MCF 10A (cell line): ENCODE measurements around the gene SGCD. TPM values are rescaled to one million over a fixed set of nuclear protein-coding genes. Genes with fewer than 3 reads are reported as not detected.

Source experiments
- BruUV-seq: library from RNA; stranded (reverse); fragments of 400-500 nt; replicated peaks from 2 replicates; lab custom pipeline; 2021; lab: Mats Ljungman, UMichigan
- CTCF ChIA-PET: fragments of 300-600 bp; sonication (Branson Sonifier 250); formaldehyde crosslinking; extraction: SDS; loops from one replicate; lab custom pipeline; 2021; ENCODE audit warnings: antibody characterized with exemption, inconsistent platforms; lab: Yijun Ruan, JAX
- POLR2A ChIA-PET: fragments of 300-600, 350-650 bp; sonication (Branson Sonifier 250); formaldehyde crosslinking; extraction: SDS; loops from one replicate; lab custom pipeline; 2020; ENCODE audit warnings: antibody characterized with exemption, inconsistent platforms; lab: Yijun Ruan, JAX
- DNase-seq: peaks from one replicate; pipeline ENCODE4 v3.0.0-alpha.2; 2018; ENCODE audit not compliant: unreplicated experiment
- H3K27ac Mint-ChIP-seq: one replicate; pipeline ENCODE4 v1.8.0; 2022; ENCODE audit warnings: mild to moderate bottlenecking, low read depth, mixed read lengths; ENCODE audit not compliant: unreplicated experiment
- H3K27me3 Mint-ChIP-seq: one replicate; pipeline ENCODE4 v1.8.0; 2022; ENCODE audit warnings: mixed read lengths; ENCODE audit not compliant: insufficient read depth, unreplicated experiment
- H3K36me3 Mint-ChIP-seq: one replicate; pipeline ENCODE4 v1.8.0; 2022; ENCODE audit warnings: mild to moderate bottlenecking, moderate library complexity, mixed read lengths; ENCODE audit not compliant: insufficient read depth, unreplicated experiment
- H3K4me1 Mint-ChIP-seq: one replicate; pipeline ENCODE4 v1.8.0; 2022; ENCODE audit warnings: mixed read lengths; ENCODE audit not compliant: insufficient read depth, unreplicated experiment
- H3K4me3 Mint-ChIP-seq: one replicate; pipeline ENCODE4 v1.8.0; 2022; ENCODE audit warnings: mild to moderate bottlenecking, moderate library complexity, mixed read lengths; ENCODE audit not compliant: unreplicated experiment
- H3K9me3 Mint-ChIP-seq: one replicate; pipeline ENCODE4 v1.8.0; 2022; ENCODE audit warnings: mixed read lengths; ENCODE audit not compliant: unreplicated experiment
- CTCF ChIP-seq: fragments of 200-600 bp; IDR thresholded peaks from one replicate; pipeline ENCODE4 v1.8.0; 2022; ENCODE audit warnings: antibody characterized with exemption, mild to moderate bottlenecking; ENCODE audit not compliant: unreplicated experiment
- intact Hi-C: fragments of 100-400 bp; cut with micrococcal nuclease; formaldehyde crosslinking; loops from 2 replicates; pipeline ENCODE4 v1.14.1; 2022
- total RNA-seq: library from RNA; stranded (reverse); gene quantifications from 2 replicates; pipeline ENCODE4 v1.2.3, GENCODE V29; 2022

SGCD gene
- total RNA-seq, 1 experiment from 2014 or later = 0.14 TPM

DNA sequence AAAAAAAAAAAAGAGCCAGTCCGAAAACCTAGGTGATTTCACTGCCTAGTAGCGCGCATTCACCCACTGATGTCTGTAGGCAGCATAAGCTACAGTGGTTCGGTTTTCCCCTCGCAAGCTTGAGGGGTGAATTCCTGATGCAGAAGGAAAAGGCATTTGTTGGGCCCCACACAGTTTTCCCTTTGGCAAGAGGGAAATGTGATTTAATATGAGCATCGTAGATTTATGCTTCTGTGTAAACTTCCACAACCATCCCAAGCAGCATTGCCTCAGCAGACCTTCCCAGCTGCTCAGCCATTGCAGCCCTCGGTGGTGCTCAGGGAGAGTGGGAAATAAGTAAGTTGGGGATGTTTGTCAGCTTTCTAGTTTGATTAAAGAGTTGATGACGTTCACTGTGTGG lies 291.6 kb downstream of the SGCD start:
- ChIA-PET CTCF (interaction anchor here (0.6 kb wide), 1 partner anchor 18 kb away, joined by 3 read pairs; no protein-coding TSS in a partner anchor), POLR2A (interaction anchor here (0.5 kb wide), 1 partner anchor 157 kb away, joined by 3 read pairs; no protein-coding TSS in a partner anchor)
- Mint-ChIP-seq H3K27ac (no peak overlapping the region), H3K4me1 (no peaks in the 10 kb centered on the region), H3K36me3 (no peaks in the 10 kb centered on the region), H3K4me3 (no peak overlapping the region), H3K27me3 (no peaks in the 10 kb centered on the region), H3K9me3 (no peaks in the 10 kb centered on the region)
- no TSS peak for BruUV-seq
- intact Hi-C loops = no loop called here
- TF ChIP-seq CTCF = no peak
- DNase-seq = no peak

- TF ChIP-seq CTCF = no peak
- POLR2A ChIA-PET = no interaction called here
These were observed 294.8 kb downstream of the SGCD start for GRCh38 chr5:156621719-156622118.

GRCh38 chr5:156623381-156624040 lies 296.5 kb downstream of the SGCD start:
- no TSS peak for BruUV-seq
- H3K27ac Mint-ChIP-seq = no peak overlapping the region
- no peaks in the 10 kb centered on the region for H3K36me3 Mint-ChIP-seq
- intact Hi-C loops = no loop called here
- TF ChIP-seq CTCF = no peak
- H3K9me3 Mint-ChIP-seq = no peaks in the 10 kb centered on the region
- no peaks in the 10 kb centered on the region for H3K27me3 Mint-ChIP-seq
- no peaks in the 10 kb centered on the region for H3K4me1 Mint-ChIP-seq
- ChIA-PET CTCF (interaction anchor here (0.5 to 0.7 kb wide), 3 partner anchors 67 to 604 kb away, joined by 3 read pairs; no protein-coding TSS in a partner anchor), POLR2A (interaction anchor here (0.6 kb wide), 1 partner anchor 21 kb away, joined by 3 read pairs; no protein-coding TSS in a partner anchor)
- no peak for DNase-seq
- H3K4me3 Mint-ChIP-seq = no peak overlapping the region

More at GRCh38 chr5:156621719-156622118, 294.8 kb downstream of the SGCD start:
- no peaks in the 10 kb centered on the region for H3K27me3 Mint-ChIP-seq
- no peaks in the 10 kb centered on the region for H3K36me3 Mint-ChIP-seq
- H3K4me3 Mint-ChIP-seq = no peak overlapping the region
- H3K4me1 Mint-ChIP-seq = no peaks in the 10 kb centered on the region
- no TSS peak for BruUV-seq
- CTCF ChIA-PET = interaction anchor here (0.9 kb wide), 1 partner anchor 22 kb away, joined by 3 read pairs; no protein-coding TSS in a partner anchor
- no peaks in the 10 kb centered on the region for H3K9me3 Mint-ChIP-seq
- no peak for DNase-seq
- intact Hi-C loops = no loop called here
- no peak overlapping the region for H3K27ac Mint-ChIP-seq

- CTCF ChIA-PET = interaction anchor here (0.7 kb wide), 1 partner anchor 68 kb away, joined by 3 read pairs; no protein-coding TSS in a partner anchor
- DNase-seq = no peak
- Mint-ChIP-seq H3K27me3 (no peaks in the 10 kb centered on the region), H3K4me3 (no peak overlapping the region), H3K4me1 (no peaks in the 10 kb centered on the region), H3K36me3 (no peaks in the 10 kb centered on the region), H3K9me3 (no peaks in the 10 kb centered on the region), H3K27ac (no peak overlapping the region)
- no peak for TF ChIP-seq CTCF
- BruUV-seq = no TSS peak
- POLR2A ChIA-PET = no interaction called here
- intact Hi-C loops = no loop called here
These were observed 297.7 kb downstream of the SGCD start for GRCh38 chr5:156624686-156625085.
